ENCODE measurements around the gene PRSS53.
"Not testable (repeated sequence)": the region's sequence is repeated elsewhere in the genome, so short reads cannot be mapped to it uniquely, and the experiment has no call there.

DNA sequence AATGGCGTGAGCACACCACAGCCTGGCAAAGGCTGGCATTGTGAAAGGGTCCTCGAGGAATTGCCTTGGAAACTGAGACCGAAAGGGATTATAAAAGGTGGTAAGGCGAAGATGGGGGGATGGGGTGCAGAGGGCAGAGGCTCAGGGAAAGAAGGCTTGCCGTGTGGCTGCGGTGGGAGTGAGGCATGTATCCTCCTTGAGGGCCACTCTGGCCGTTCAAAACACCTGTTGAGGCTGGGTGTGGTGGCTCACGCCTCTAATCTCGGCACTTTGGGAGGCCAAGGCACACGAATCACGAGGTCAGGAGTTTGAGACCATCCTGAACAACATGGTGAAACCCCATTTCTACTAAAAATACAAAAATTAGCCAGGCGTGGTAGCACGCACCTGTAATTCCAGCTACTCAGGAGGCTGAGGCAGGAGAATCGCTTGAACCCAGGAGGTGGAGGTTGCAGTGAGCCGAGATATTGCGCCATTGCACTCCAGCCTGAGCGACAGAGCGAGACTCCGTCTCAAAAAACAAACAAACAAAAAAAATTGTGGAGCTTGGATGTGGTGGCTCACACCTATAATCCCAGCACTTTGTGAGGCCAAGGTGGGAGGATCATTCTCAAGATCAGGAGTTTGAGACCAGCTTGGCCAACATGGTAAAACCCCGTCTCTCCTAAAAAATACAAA is 48.2 kb upstream of the PRSS53 start:
- TF ChIP-seq, protein P1, sequence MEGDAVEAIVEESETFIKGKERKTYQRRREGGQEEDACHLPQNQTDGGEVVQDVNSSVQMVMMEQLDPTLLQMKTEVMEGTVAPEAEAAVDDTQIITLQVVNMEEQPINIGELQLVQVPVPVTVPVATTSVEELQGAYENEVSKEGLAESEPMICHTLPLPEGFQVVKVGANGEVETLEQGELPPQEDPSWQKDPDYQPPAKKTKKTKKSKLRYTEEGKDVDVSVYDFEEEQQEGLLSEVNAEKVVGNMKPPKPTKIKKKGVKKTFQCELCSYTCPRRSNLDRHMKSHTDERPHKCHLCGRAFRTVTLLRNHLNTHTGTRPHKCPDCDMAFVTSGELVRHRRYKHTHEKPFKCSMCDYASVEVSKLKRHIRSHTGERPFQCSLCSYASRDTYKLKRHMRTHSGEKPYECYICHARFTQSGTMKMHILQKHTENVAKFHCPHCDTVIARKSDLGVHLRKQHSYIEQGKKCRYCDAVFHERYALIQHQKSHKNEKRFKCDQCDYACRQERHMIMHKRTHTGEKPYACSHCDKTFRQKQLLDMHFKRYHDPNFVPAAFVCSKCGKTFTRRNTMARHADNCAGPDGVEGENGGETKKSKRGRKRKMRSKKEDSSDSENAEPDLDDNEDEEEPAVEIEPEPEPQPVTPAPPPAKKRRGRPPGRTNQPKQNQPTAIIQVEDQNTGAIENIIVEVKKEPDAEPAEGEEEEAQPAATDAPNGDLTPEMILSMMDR (IDR thresholded peaks at IDR 0.05): not testable (repeated sequence)
- not testable (repeated sequence) for TF ChIP-seq POLR2AphosphoS5, POLR2A (IDR thresholded peaks at IDR 0.05)

Data from sigmoid colon (tissue), 4 donors.